Prostate gland (tissue), 2 donors: ENCODE measurements around the gene APBB1IP. TPM values are rescaled to one million over a fixed set of nuclear protein-coding genes. Genes with fewer than 3 reads are reported as not detected.

Source experiments
- DNase-seq: peaks from one replicate; pipeline ENCODE4 v3.0.0-alpha.2; 2019; ENCODE audit warnings: low spot score
- H3K27ac ChIP-seq, 2 donors: fragments of 200-600 bp; sonication (generic); 2 replicates each; pipeline ENCODE4 v1.5.1; 2017 to 2019
- H3K27me3 ChIP-seq: fragments of 200-600 bp; sonication (generic); replicated peaks from 2 replicates; pipeline ENCODE4 v1.5.1; 2019; ENCODE audit not compliant: insufficient read depth
- H3K36me3 ChIP-seq, 2 donors: fragments of 200-600 bp; sonication (generic); 1 replicate in 1 of 2; 2 replicates in 1 of 2; pipeline versions ENCODE4 v1.5.1 to v1.8.1; 2017 to 2019
- H3K4me1 ChIP-seq: fragments of 200-600 bp; sonication (generic); replicated peaks from 2 replicates; pipeline ENCODE4 v1.5.1; 2019
- H3K4me3 ChIP-seq, 2 donors: fragments of 200-600 bp; sonication (generic); 2 replicates each; pipeline ENCODE4 v1.5.1; 2017 to 2019
- H3K9me3 ChIP-seq: fragments of 200-600 bp; sonication (generic); 2 replicates; pipeline ENCODE4 v1.5.1; 2017
- CTCF ChIP-seq, 4 experiments: fragments of 200-600 bp in 2 of 4; fragments of 450-650 bp in 2 of 4; sonication (generic) in 2 of 4; IDR thresholded peaks; 1 replicate in 3 of 4; 2 replicates in 1 of 4; pipeline ENCODE4 v1.5.1; 2016 to 2019; ENCODE audit warnings: antibody characterized with exemption in 4 of 4, mild to moderate bottlenecking in 2 of 4, moderate library complexity in 2 of 4
- POLR2A ChIP-seq: fragments of 450-650 bp; IDR thresholded peaks from one replicate; pipeline ENCODE4 v1.6.1; 2016; ENCODE audit warnings: antibody characterized with exemption, mild to moderate bottlenecking
- POLR2AphosphoS5 ChIP-seq: sonication (generic); formaldehyde crosslinking; IDR thresholded peaks from one replicate; pipeline ENCODE4 v1.6.1; 2017; ENCODE audit warnings: antibody characterized with exemption
- WGBS: methylation state at CpG from one replicate; pipeline ENCODE4 v1.1.5; 2018; 5-methylcytosine and 5-hydroxymethylcytosine counted together
- intact Hi-C: fragments of 100-400 bp; cut with DNase I; formaldehyde crosslinking; loops from one replicate; pipeline ENCODE4 v1.14.2; 2022
- total RNA-seq, 2 donors: library from RNA; depleted of rRNA; stranded (reverse); fragments of >200 nt; gene quantifications; one replicate each; pipeline ENCODE4 v1.1.0, GENCODE V29; 2016

The APBB1IP gene
- total RNA-seq, 2 donors from 2014 or later = 1.3 to 3.1 TPM

DNA sequence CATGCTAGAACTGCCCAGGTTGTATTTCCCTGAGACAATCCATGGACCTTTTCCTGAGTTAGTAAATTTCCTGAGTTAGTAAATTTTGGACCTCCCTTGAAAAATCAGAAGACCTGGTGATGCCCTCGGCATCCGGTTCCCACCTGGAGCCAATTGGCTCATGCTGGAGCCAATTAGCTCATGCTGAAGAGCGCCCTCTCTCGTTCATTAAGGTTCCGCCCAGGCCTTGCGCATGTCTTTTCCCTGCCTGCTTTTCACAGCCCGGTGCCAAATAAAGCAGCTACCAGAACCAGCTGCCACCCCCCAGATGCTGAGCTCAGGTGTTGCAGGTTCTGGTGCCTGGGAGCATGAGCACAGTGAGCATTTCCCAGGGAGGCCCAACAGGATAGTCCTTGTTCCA lies 96.2 kb downstream of the APBB1IP start:
- Histone ChIP-seq H3K4me3 (no peak overlapping the region), H3K9me3 (no peaks in the 10 kb centered on the region), H3K36me3 (no peaks in the 10 kb centered on the region), H3K27ac (no peak overlapping the region), H3K27me3 (peaks cover 2% of the 10 kb centered on the region), H3K4me1 (no peaks in the 10 kb centered on the region)
- 74% methylated on average over 7 of the region's 7 CpGs for WGBS
- TF ChIP-seq POLR2AphosphoS5 = no peak
- TF ChIP-seq POLR2A = no peak
- no peak for TF ChIP-seq CTCF (IDR thresholded peaks at IDR 0.05)
- intact Hi-C loops = no loop called here
- no peak for DNase-seq

DNA sequence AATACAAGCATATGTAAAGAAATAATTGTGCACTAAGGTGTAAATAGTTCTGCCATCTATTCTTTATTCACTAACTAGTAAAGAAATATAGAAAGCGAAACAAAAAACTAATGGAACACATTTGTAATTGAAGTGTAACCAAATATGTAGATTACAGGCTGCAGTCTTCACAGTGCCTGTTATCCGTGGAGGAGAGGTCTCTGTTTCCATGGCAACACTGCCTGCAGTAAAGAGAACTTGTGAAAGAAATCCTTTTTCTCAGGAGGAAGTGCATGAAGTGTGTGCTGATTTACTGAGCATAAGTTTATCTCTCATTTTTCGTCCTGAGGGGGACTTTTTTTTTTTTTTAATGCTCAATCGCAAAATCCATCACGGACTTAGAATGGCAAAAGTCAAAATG lies 102.5 kb downstream of the APBB1IP start:
- no peak overlapping the region for H3K27ac ChIP-seq
- DNase-seq = no peak
- 18% methylated on average over 5 of the region's 5 CpGs for WGBS
- no peaks in the 10 kb centered on the region for H3K36me3 ChIP-seq
- TF ChIP-seq POLR2AphosphoS5 = no peak
- no peak for TF ChIP-seq POLR2A
- TF ChIP-seq CTCF (IDR thresholded peaks at IDR 0.05) = no peak
- intact Hi-C loops = no loop called here
- no peak overlapping the region for H3K4me3 ChIP-seq
- H3K9me3 ChIP-seq = no peaks in the 10 kb centered on the region
- peaks cover 2% of the 10 kb centered on the region for H3K27me3 ChIP-seq
- no peaks in the 10 kb centered on the region for H3K4me1 ChIP-seq

- H3K4me3 ChIP-seq = no peak overlapping the region
- H3K9me3 ChIP-seq = no peaks in the 10 kb centered on the region
- 91% methylated on average over 7 of the region's 7 CpGs for WGBS
Measured at GRCh38 chr10:26543567-26544306, 105.6 kb downstream of the APBB1IP start.

DNA sequence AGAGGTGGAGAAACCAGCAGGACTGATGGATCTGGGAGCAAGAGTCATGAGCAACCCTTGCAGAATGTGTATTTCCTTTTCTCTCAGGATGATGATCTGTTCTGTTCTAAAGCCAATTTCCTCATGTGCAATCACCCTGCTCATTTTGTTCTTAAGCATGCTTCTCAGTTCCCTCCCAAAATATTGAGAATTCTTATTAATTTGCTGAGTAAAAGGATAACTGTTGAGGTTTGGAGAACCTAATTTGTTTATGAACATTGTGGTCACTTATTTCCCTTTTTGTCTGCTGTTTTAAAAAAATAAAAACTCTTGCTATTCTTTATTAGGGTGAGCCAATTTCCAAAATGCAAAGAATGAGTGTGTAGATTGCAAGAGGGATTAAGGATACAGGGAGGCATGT lies 106.8 kb downstream of the APBB1IP start:
- H3K36me3 ChIP-seq = no peaks in the 10 kb centered on the region
- H3K4me3 ChIP-seq = no peak overlapping the region
- no peak for DNase-seq
- H3K9me3 ChIP-seq = no peaks in the 10 kb centered on the region
- intact Hi-C loops = no loop called here
- H3K27me3 ChIP-seq = no peaks in the 10 kb centered on the region
- TF ChIP-seq CTCF (IDR thresholded peaks at IDR 0.05) = no peak
- no peak for TF ChIP-seq POLR2AphosphoS5
- TF ChIP-seq POLR2A = no peak
- no peaks in the 10 kb centered on the region for H3K4me1 ChIP-seq
- H3K27ac ChIP-seq = no peak overlapping the region

More at GRCh38 chr10:26543567-26544306, 105.6 kb downstream of the APBB1IP start:
- no peaks in the 10 kb centered on the region for H3K4me1 ChIP-seq
- no peak for DNase-seq
- no peaks in the 10 kb centered on the region for H3K36me3 ChIP-seq
- TF ChIP-seq POLR2A = no peak
- TF ChIP-seq CTCF (IDR thresholded peaks at IDR 0.05) = no peak
- TF ChIP-seq POLR2AphosphoS5 = no peak
- no peak overlapping the region for H3K27ac ChIP-seq
- intact Hi-C loops = no loop called here
- H3K27me3 ChIP-seq = no peaks in the 10 kb centered on the region
